Lower leg skin (tissue), 4 donors: ENCODE measurements around the gene RAP1B. TPM values are rescaled to one million over a fixed set of nuclear protein-coding genes. Genes with fewer than 3 reads are reported as not detected.

Experiments
- DNase-seq, 2 donors: peaks; one replicate each; pipeline ENCODE4 v3.0.0-alpha.2; 2019; ENCODE audit warnings: low spot score in 2 of 2
- H3K4me3 ChIP-seq: fragments of 200-600 bp; sonication (generic); 2 replicates; pipeline ENCODE4 v1.5.1; 2017; ENCODE audit warnings: mild to moderate bottlenecking, low read depth; ENCODE audit not compliant: poor library complexity, severe bottlenecking
- CTCF ChIP-seq, 3 donors: fragments of 450-650 bp; IDR thresholded peaks; one replicate each; pipeline ENCODE4 v1.5.1; 2016; ENCODE audit warnings: antibody characterized with exemption in 3 of 3, mild to moderate bottlenecking in 3 of 3, moderate library complexity in 2 of 3
- POLR2A ChIP-seq, 2 donors: fragments of 450-650 bp; IDR thresholded peaks; one replicate each; pipeline ENCODE4 v1.6.1; 2016 to 2017; ENCODE audit warnings: antibody characterized with exemption in 2 of 2, mild to moderate bottlenecking in 1 of 2, moderate library complexity in 1 of 2
- WGBS, 2 donors: methylation state at CpG; one replicate each; pipeline ENCODE4 v1.1.5; 2018; 5-methylcytosine and 5-hydroxymethylcytosine counted together
- intact Hi-C: fragments of 100-400 bp; cut with DNase I; formaldehyde crosslinking; loops from one replicate; pipeline ENCODE4 v1.15.0; 2023; ENCODE audit warnings: low total_unique reads
- total RNA-seq, 4 donors: library from RNA; depleted of rRNA; stranded (reverse); fragments of >200 nt; gene quantifications; one replicate each; pipeline ENCODE4 v1.1.0, GENCODE V29; 2016

The RAP1B gene
- total RNA-seq, 4 donors from 2014 or later, result 96.1 to 183 (median 123) TPM

- WGBS, 2 donors, result 4 to 6% methylated on average over 5 of the region's 5 CpGs
- intact Hi-C loops, result no loop called here
- H3K4me3 ChIP-seq, result peak overlapping the region; percentile 85
- TF ChIP-seq POLR2A (IDR thresholded peaks at IDR 0.05) (no peak), CTCF (IDR thresholded peaks at IDR 0.05) (no peak)
- DNase-seq, result no peak
These were observed 1.5 kb downstream of the RAP1B start for GRCh38 chr12:68612202-68612601.

- H3K4me3 ChIP-seq, result no peak overlapping the region
- intact Hi-C loops, result no loop called here
- 43 to 44% methylated on average over 6 of the region's 6 CpGs for WGBS, 2 donors
- no peak for DNase-seq
- TF ChIP-seq CTCF (IDR thresholded peaks at IDR 0.05) (no peak), POLR2A (IDR thresholded peaks at IDR 0.05) (no peak)
These were observed 2.0 kb downstream of the RAP1B start for GRCh38 chr12:68612697-68613096.

- 86 to 87% methylated on average over 18 of the region's 18 CpGs for WGBS, 2 donors
- DNase-seq, result no peak
- intact Hi-C loops, result no loop called here
- TF ChIP-seq CTCF (IDR thresholded peaks at IDR 0.05) (no peak), POLR2A (IDR thresholded peaks at IDR 0.05) (no peak)
- H3K4me3 ChIP-seq, result no peak overlapping the region
These were observed 2.7 kb downstream of the RAP1B start for GRCh38 chr12:68613209-68613904.

- H3K4me3 ChIP-seq, result no peak overlapping the region
- intact Hi-C loops, result no loop called here
- DNase-seq, result no peak
- 56 to 61% methylated on average over 5 of the region's 5 CpGs for WGBS, 2 donors
- TF ChIP-seq POLR2A (IDR thresholded peaks at IDR 0.05), result no peak
- no peak for TF ChIP-seq CTCF (IDR thresholded peaks at IDR 0.05)
These were observed 3.5 kb downstream of the RAP1B start for GRCh38 chr12:68614105-68614679.

GRCh38 chr12:68614769-68615168 lies 4.1 kb downstream of the RAP1B start:
- intact Hi-C loops, result no loop called here
- WGBS, 2 donors, result 38 to 47% methylated on average over 2 of the region's 2 CpGs
- no peak for DNase-seq
- TF ChIP-seq CTCF (IDR thresholded peaks at IDR 0.05) (no peak), POLR2A (IDR thresholded peaks at IDR 0.05) (no peak)
- H3K4me3 ChIP-seq, result no peak overlapping the region
